ENCODE data around the gene DIPK1C. TPM values are rescaled to one million over a fixed set of nuclear protein-coding genes. Genes with fewer than 3 reads are reported as not detected.

Gene DIPK1C
- total RNA-seq, 1 donor from 2014 or later: 4.9 TPM

- DNase-seq (ENCODE audit: low spot score in 2 of 2) (no peak), FAIRE-seq (no peak)
These were observed 31.2 kb downstream of the DIPK1C start for GRCh38 chr18:74425876-74426275.

DNA sequence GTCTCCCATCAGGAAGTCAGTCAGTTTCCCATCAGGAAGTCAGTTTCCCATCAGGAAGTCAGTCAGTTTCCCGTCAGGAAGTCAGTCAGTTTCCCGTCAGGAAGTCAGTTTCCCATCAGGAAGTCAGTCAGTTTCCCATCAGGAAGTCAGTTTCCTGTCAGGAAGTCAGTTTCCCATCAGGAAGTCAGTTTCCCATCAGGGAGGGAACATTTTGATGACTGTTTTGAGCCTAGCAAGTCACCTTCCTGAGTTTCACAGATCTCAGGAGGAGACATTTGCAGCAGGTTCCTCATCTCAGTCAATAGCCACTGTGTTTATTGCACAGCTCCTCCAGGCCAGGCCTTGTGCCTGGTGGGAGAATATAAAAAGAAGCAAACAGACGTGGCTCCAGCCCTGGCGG is 31.9 kb downstream of the DIPK1C start:
- DNase-seq (ENCODE audit: low spot score in 2 of 2) (no peak), FAIRE-seq (no peak)

GRCh38 chr18:74422541-74422940 is 34.6 kb downstream of the DIPK1C start:
- FAIRE-seq (no peak), DNase-seq (ENCODE audit: low spot score in 2 of 2) (no peak)

GRCh38 chr18:74420926-74421325 is 36.2 kb downstream of the DIPK1C start:
- DNase-seq (ENCODE audit: low spot score in 2 of 2) (no peak), FAIRE-seq (no peak)

- DNase-seq (ENCODE audit: low spot score in 2 of 2) (no peak), FAIRE-seq (no peak)
These were observed 36.6 kb downstream of the DIPK1C start for GRCh38 chr18:74420481-74420880.

DNA sequence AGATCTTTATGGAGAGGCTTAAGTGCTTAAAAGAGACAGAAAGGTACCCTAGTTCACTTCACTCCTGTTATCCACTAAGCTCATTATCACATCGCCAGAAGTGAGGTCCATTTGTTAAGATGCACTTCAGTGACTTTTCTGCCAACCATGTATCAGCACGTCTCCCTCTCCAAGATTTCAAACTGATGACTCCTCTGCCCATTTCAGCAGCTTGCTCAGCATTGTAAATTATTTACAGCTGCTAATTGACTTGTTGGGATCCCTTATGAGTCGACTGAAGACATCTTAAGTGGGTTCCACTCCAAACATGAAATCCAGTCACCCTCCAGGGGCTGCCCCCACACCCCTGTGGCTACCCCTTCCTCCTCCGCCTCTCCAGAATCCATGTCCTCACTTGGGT is 37.3 kb downstream of the DIPK1C start:
- no peak for DNase-seq (ENCODE audit: low spot score in 2 of 2)
- FAIRE-seq: no peak

- no peak for DNase-seq (ENCODE audit: low spot score in 2 of 2)
- FAIRE-seq: no peak
These were observed 39.1 kb downstream of the DIPK1C start for GRCh38 chr18:74418023-74418422.

DNA sequence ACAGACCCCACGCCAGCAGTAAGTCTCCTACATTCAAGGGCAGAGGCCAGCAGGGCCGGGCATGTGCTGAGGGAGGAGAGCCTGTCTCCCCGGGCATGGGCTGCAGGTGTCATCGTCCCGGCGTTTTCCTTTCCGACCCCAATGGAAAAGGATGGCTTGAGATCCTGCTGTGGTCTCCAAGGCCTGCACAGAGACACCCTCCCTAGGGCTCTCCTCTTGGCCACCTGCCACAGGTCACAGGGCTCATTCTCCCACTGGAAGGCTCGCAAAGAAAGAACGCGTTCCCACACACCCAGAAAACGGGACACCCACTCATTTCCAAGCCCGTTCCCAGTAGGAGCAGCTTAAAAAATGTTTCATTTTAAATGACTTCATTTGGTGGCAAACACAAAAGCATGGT is 41.0 kb downstream of the DIPK1C start:
- DNase-seq (ENCODE audit: low spot score in 2 of 2): no peak
- FAIRE-seq: no peak

- FAIRE-seq: no peak
- DNase-seq (ENCODE audit: low spot score in 2 of 2): no peak
These were observed 42.1 kb downstream of the DIPK1C start for GRCh38 chr18:74414953-74415515.

DNA sequence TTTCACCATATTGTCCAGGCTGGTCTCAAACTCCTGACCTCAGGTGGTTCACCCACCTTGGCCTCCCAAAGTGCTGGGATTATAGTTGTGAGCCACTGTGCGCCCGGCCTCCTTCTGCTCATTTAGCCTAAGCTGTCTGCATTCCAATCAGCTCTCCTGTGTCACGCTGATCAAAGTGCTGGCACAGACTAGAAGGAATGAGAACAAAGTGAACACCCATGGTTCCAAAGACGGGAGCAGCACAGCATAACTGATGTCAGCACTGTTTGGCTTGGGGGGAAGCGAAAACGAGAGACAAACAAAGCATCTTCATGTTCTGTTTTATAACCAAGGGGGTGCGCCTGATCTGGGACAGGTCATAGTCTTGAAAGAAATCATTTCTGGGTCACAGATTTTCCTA is 43.3 kb downstream of the DIPK1C start:
- FAIRE-seq (no peak), DNase-seq (ENCODE audit: low spot score in 2 of 2) (no peak)

- DNase-seq (ENCODE audit: low spot score in 2 of 2) (peak; percentile 46 to 58), FAIRE-seq (no peak)
These were observed 44.8 kb downstream of the DIPK1C start for GRCh38 chr18:74412116-74412880.

- FAIRE-seq: no peak
- DNase-seq (ENCODE audit: low spot score in 2 of 2): no peak
These were observed 45.6 kb downstream of the DIPK1C start for GRCh38 chr18:74411475-74411874.

- DNase-seq (ENCODE audit: low spot score in 2 of 2) (no peak), FAIRE-seq (no peak)
These were observed 46.6 kb downstream of the DIPK1C start for GRCh38 chr18:74410441-74410992.

DNA sequence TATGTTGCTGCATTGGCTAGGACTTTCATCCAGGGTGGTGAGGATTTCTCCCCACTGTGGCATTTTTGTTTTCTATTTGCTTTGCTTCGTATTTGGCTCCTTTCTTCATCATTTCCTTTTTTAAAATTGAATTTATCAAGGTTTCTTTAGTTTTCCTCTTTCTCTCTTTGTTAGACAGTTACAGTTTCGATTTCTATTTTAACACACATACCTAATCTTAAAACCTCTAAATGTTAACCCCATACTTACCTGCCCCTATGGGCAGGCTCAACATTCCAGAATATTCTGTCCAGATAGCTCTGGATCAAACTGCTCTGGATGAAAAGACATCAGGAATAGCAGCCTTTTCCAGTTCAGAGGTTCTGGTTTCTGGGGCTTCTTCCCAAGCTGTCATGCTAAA is 49.2 kb downstream of the DIPK1C start:
- no peak for FAIRE-seq

GRCh38 chr18:74402806-74403433 is 54.2 kb downstream of the DIPK1C start:
- no peak for FAIRE-seq
- no peak for DNase-seq (ENCODE audit: low spot score in 2 of 2)

More for the DNA sequence above, 49.2 kb downstream of the DIPK1C start:
- DNase-seq (ENCODE audit: low spot score in 2 of 2): no peak

- FAIRE-seq (no peak), DNase-seq (ENCODE audit: low spot score in 2 of 2) (no peak)
These were observed 56.3 kb downstream of the DIPK1C start for GRCh38 chr18:74400813-74401212.

GRCh38 chr18:74399091-74399887 is 57.8 kb downstream of the DIPK1C start:
- FAIRE-seq (no peak), DNase-seq (ENCODE audit: low spot score in 2 of 2) (no peak)

DNA sequence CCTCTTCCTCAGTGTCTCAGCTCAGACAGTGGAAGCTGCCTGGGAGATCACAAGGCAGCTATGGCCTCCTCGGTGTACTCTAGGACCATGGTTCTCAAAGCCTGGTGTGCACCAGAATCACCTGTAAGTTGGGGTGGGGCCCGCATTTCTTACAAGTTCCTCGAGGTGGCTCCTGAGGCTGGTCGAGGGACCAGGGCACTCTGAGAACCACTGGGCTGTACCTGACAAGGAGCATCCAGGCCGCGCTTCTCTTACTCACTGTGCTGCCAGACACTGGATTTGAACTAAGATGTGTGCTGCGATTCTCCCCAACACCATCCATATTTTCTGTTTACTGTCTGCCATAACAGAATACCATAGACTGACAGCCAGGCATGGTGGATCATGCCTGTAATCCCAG is 59.5 kb downstream of the DIPK1C start:
- DNase-seq (ENCODE audit: low spot score in 2 of 2): no peak
- no peak for FAIRE-seq

DNA sequence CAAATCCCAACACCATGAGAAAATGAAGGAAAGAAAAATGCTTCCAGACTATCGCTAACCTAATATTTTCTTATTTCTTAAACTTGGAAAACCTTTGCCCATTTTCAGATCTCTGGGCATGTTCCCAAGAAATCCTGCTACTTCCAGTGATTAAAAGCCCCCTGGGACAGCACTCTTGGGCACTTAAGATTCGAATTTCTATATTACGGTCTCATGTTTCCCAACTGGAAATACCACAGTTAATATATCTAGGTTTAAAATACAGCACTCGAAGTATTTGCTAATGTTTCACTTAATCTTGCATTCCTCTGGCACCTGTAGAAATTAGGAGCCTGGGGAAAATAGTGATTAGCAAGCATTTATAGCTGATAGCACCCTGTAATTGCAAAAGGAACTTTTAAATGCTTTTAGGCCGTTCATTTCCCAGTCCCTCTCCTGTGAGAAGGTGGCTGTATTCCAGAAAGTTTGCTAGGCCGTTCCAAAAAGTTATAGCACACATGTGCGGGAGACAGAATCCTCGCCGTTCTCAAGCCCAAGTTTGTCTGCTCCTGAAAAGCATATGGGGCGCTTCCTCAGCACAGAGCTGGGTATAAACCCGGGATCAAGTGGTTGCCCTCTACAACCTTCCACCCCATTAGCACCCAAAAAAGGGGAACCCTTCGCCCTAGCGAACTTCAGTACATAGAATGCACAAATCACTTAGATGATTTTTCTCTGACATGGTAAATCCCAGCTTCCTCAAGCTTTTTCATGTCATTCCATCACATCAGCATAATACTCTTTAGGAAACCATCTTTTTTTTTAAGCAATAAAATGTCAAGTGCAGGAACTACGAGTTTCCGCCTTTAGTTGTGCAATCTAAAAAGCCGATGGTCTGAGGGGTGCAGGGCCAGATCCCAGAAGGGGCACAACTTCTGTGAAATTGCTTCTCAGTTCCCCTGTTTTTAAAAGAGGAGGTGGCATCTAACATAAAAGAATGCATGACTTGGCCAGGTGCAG is 60.6 kb downstream of the DIPK1C start:
- FAIRE-seq: no peak
- DNase-seq (ENCODE audit: low spot score in 2 of 2): no peak
